ENCODE measurements around the gene MAPKBP1. TPM values are rescaled to one million over a fixed set of nuclear protein-coding genes. Genes with fewer than 3 reads are reported as not detected.

The MAPKBP1 gene
- total RNA-seq, 1 donor from 2014 or later = 42.3 TPM

DNA sequence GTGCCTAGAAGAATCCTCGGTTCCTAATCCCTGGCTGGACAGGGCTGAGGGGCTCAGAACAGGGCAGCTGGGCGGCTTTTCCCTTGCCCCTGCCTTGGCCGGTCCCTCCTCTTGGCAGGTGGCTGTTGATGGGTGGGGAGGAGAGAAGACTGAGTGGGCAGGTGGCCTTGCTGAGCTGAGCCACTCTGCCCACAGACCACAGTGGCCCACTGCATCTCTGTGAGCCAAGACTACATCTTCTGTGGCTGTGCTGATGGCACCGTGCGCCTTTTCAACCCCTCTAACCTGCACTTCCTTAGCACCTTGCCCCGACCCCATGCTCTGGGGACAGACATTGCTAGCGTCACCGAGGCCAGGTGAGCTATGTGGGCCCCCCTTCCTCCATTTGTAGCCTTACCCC lies 39.1 kb downstream of the MAPKBP1 start:
- Mint-ChIP-seq H3K4me1 (peaks cover 11% of the 10 kb centered on the region), H3K36me3 (ENCODE audit: low read depth) (peaks cover 49% of the 10 kb centered on the region), H3K27ac (no peak overlapping the region), H3K9me3 (no peaks in the 10 kb centered on the region), H3K4me3 (no peak overlapping the region), H3K27me3 (no peaks in the 10 kb centered on the region)
- no peak for DNase-seq
- POLR2A ChIA-PET = interaction anchor here (0.6 kb wide), 1 partner anchor 20 kb away, joined by 6 read pairs; no protein-coding TSS in a partner anchor
- no peak for TF ChIP-seq CTCF (IDR thresholded peaks at IDR 0.05)
- CTCF ChIA-PET = interaction anchor here (0.5 to 6.4 kb wide), 4 partner anchors 14 to 117 kb away, joined by 3 to 309 read pairs (median 24); partner anchors contain the start of gene MAPKBP1
- no peak for ATAC-seq (ENCODE audit: low read depth)
- intact Hi-C loops (cut with micrococcal nuclease) = no loop called here

DNA sequence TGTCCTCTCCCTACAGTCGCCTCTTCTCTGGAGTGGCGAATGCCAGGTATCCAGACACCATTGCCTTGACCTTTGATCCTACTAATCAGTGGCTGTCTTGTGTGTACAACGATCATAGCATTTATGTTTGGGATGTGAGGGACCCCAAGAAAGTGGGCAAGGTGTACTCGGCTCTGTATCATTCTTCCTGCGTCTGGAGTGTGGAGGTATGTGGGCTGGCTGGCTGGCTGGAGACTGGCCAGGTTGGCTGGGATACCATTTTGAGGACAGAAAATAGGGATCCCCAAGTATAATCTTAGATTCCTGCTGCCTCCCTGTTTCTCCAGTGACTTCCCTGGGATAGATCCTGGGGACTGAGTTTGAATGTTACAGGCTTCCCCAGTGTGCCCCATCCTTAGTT lies 40.2 kb downstream of the MAPKBP1 start:
- H3K27me3 Mint-ChIP-seq = no peaks in the 10 kb centered on the region
- ATAC-seq (ENCODE audit: low read depth) = no peak
- peaks cover 60% of the 10 kb centered on the region for H3K36me3 Mint-ChIP-seq (ENCODE audit: low read depth)
- no peak overlapping the region for H3K4me3 Mint-ChIP-seq
- no peak overlapping the region for H3K27ac Mint-ChIP-seq
- intact Hi-C loops (cut with micrococcal nuclease) = no loop called here
- CTCF ChIA-PET = interaction anchor here (6.4 kb wide), 1 partner anchor 39 kb away, joined by 309 read pairs; the partner anchor contains the start of gene MAPKBP1
- no peak for TF ChIP-seq CTCF (IDR thresholded peaks at IDR 0.05)
- H3K9me3 Mint-ChIP-seq = no peaks in the 10 kb centered on the region
- no peak for DNase-seq
- H3K4me1 Mint-ChIP-seq = peaks cover 8% of the 10 kb centered on the region
- POLR2A ChIA-PET = no interaction called here

GRCh38 chr15:41816788-41817187 lies 42.5 kb downstream of the MAPKBP1 start:
- ATAC-seq (ENCODE audit: low read depth) (no peak), DNase-seq (no peak)
- H3K27me3 Mint-ChIP-seq = no peaks in the 10 kb centered on the region
- ChIA-PET CTCF (no interaction called here), POLR2A (interaction anchor here (0.7 kb wide), 1 partner anchor 570 kb away, joined by 6 read pairs; no protein-coding TSS in a partner anchor)
- H3K4me3 Mint-ChIP-seq = no peak overlapping the region
- no peaks in the 10 kb centered on the region for H3K9me3 Mint-ChIP-seq
- TF ChIP-seq CTCF (IDR thresholded peaks at IDR 0.05) = no peak
- peaks cover 79% of the 10 kb centered on the region for H3K36me3 Mint-ChIP-seq (ENCODE audit: low read depth)
- intact Hi-C loops (cut with micrococcal nuclease) = no loop called here
- H3K27ac Mint-ChIP-seq = no peak overlapping the region
- no peaks in the 10 kb centered on the region for H3K4me1 Mint-ChIP-seq

GRCh38 chr15:41817327-41817726 lies 43.0 kb downstream of the MAPKBP1 start:
- DNase-seq = no peak
- H3K4me1 Mint-ChIP-seq = no peaks in the 10 kb centered on the region

DNA sequence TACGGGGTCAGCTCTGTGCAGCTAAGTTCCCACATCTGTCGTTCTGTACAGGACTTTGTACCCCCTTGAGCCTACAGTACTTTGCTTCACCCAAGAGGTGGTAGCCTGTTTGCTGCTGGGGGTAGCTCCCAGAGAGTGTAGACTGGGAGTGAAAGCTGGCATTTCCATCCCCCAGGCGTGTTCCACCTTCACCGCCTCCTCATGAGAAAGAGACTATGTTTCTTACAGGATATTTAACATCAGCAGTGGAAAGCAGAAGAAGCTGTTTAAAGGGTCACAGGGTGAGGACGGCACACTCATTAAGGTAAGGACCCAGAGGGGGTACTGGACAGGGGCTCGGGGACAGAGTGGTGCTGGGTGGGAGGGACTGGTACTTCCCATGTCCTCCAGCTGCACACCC lies 43.5 kb downstream of the MAPKBP1 start:
- no peaks in the 10 kb centered on the region for H3K27me3 Mint-ChIP-seq
- H3K27ac Mint-ChIP-seq = no peak overlapping the region
- DNase-seq (no peak), ATAC-seq (ENCODE audit: low read depth) (no peak)
- intact Hi-C loops (cut with micrococcal nuclease) = no loop called here
- H3K36me3 Mint-ChIP-seq (ENCODE audit: low read depth) = peaks cover 82% of the 10 kb centered on the region
- ChIA-PET CTCF (interaction anchor here (1.0 kb wide), 1 partner anchor 43 kb away, joined by 3 read pairs; the partner anchor contains the start of gene MAPKBP1), POLR2A (interaction anchor here (0.6 kb wide), 1 partner anchor 678 kb away, joined by 3 read pairs; the partner anchor contains the start of gene SNAP23)
- H3K4me3 Mint-ChIP-seq = no peak overlapping the region
- H3K4me1 Mint-ChIP-seq = no peaks in the 10 kb centered on the region
- no peaks in the 10 kb centered on the region for H3K9me3 Mint-ChIP-seq
- TF ChIP-seq CTCF (IDR thresholded peaks at IDR 0.05) = no peak

More at GRCh38 chr15:41817327-41817726, 43.0 kb downstream of the MAPKBP1 start:
- no peak for TF ChIP-seq CTCF (IDR thresholded peaks at IDR 0.05)
- Mint-ChIP-seq H3K4me3 (no peak overlapping the region), H3K27ac (no peak overlapping the region), H3K9me3 (no peaks in the 10 kb centered on the region), H3K27me3 (no peaks in the 10 kb centered on the region), H3K36me3 (ENCODE audit: low read depth) (peaks cover 80% of the 10 kb centered on the region)
- intact Hi-C loops (cut with micrococcal nuclease) = no loop called here
- POLR2A ChIA-PET = interaction anchor here (0.7 kb wide), 1 partner anchor 570 kb away, joined by 6 read pairs; no protein-coding TSS in a partner anchor
- ATAC-seq (ENCODE audit: low read depth) = no peak
- CTCF ChIA-PET = no interaction called here

Measured in activated B cell treated with CpG ODN at 0.5 μM for 24 hours (primary cell).